Mucosa of descending colon (tissue), 3 donors: ENCODE results near the gene CMTM2. TPM values are rescaled to one million over a fixed set of nuclear protein-coding genes. Genes with fewer than 3 reads are reported as not detected.

ENCODE experiments used
- ATAC-seq: fragments of 200-7000 bp; cut with Tn5 transposase; one replicate; pipeline ENCODE4 v1.9.1; 2020; ENCODE audit warnings: mild to moderate bottlenecking, moderate library complexity
- DNase-seq, 3 donors: peaks; one replicate each; pipeline ENCODE4 v3.0.0-alpha.2; 2020
- H3K36me3 ChIP-seq: fragments of 200-600 bp; one replicate; pipeline ENCODE4 v1.8.0; 2021; ENCODE audit warnings: low read depth, mild to moderate bottlenecking
- H3K4me1 ChIP-seq: fragments of 200-600 bp; one replicate; pipeline ENCODE4 v1.8.0; 2021; ENCODE audit warnings: low read depth, mild to moderate bottlenecking
- H3K4me3 ChIP-seq: fragments of 200-600 bp; one replicate; pipeline ENCODE4 v1.8.0; 2021; ENCODE audit warnings: mild to moderate bottlenecking
- H3K9me3 ChIP-seq: fragments of 200-600 bp; one replicate; pipeline ENCODE4 v1.8.0; 2021; ENCODE audit warnings: mild to moderate bottlenecking
- intact Hi-C, 2 donors: fragments of 100-400 bp; cut with DNase I in 1 of 2; cut with micrococcal nuclease in 1 of 2; formaldehyde crosslinking; loops; one replicate each; pipeline versions ENCODE4 v1.11.0 to v1.11.1; 2022; cut with DNase I, micrococcal nuclease
- total RNA-seq, 3 donors: library from RNA; stranded (reverse); fragmentation: NEBNext Ultra II Directional in 2 of 3; extraction: Animal tissue kit (Norgen Biotek cat#: 25700) in 2 of 3; gene quantifications; one replicate each; pipeline versions ENCODE4 v1.2.1 to v1.2.4, GENCODE V29; 2021 to 2023
- TF ChIP-seq, protein P1 (sequence below): fragments of 200-600 bp; IDR thresholded peaks from one replicate; pipeline ENCODE4 v1.8.0; 2022; ENCODE audit warnings: antibody characterized with exemption, mild to moderate bottlenecking
- donor health status: DM: no; HTN: no; CAD: no; lungs with moderate emphysema.
- donor health status: DM: no; HTN: no; CAD: no.
- donor health status: DM: no; HTN: yes; CAD: no.

CMTM2 gene
- total RNA-seq, 3 donors from 2014 or later = 0.46 TPM; not detected in 2

GRCh38 chr16:66538910-66539309 is 40.4 kb upstream of the CMTM2 start:
- no peaks in the 10 kb centered on the region for H3K9me3 ChIP-seq
- no peaks in the 10 kb centered on the region for H3K36me3 ChIP-seq
- peak; percentile 50 for ATAC-seq
- H3K4me1 ChIP-seq = no peaks in the 10 kb centered on the region
- H3K4me3 ChIP-seq = no peak overlapping the region
- TF ChIP-seq, protein P1, sequence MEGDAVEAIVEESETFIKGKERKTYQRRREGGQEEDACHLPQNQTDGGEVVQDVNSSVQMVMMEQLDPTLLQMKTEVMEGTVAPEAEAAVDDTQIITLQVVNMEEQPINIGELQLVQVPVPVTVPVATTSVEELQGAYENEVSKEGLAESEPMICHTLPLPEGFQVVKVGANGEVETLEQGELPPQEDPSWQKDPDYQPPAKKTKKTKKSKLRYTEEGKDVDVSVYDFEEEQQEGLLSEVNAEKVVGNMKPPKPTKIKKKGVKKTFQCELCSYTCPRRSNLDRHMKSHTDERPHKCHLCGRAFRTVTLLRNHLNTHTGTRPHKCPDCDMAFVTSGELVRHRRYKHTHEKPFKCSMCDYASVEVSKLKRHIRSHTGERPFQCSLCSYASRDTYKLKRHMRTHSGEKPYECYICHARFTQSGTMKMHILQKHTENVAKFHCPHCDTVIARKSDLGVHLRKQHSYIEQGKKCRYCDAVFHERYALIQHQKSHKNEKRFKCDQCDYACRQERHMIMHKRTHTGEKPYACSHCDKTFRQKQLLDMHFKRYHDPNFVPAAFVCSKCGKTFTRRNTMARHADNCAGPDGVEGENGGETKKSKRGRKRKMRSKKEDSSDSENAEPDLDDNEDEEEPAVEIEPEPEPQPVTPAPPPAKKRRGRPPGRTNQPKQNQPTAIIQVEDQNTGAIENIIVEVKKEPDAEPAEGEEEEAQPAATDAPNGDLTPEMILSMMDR = no peak
- intact Hi-C loops = no loop called here
- no peak for DNase-seq

- no peak for DNase-seq
- Histone ChIP-seq H3K36me3 (no peaks in the 10 kb centered on the region), H3K4me3 (no peak overlapping the region), H3K4me1 (no peaks in the 10 kb centered on the region), H3K9me3 (no peaks in the 10 kb centered on the region)
- TF ChIP-seq, protein P1 = no peak
- ATAC-seq = peak; percentile 49
- intact Hi-C loops = no loop called here
Measured at GRCh38 chr16:66539623-66540469, 39.4 kb upstream of the CMTM2 start.

DNA sequence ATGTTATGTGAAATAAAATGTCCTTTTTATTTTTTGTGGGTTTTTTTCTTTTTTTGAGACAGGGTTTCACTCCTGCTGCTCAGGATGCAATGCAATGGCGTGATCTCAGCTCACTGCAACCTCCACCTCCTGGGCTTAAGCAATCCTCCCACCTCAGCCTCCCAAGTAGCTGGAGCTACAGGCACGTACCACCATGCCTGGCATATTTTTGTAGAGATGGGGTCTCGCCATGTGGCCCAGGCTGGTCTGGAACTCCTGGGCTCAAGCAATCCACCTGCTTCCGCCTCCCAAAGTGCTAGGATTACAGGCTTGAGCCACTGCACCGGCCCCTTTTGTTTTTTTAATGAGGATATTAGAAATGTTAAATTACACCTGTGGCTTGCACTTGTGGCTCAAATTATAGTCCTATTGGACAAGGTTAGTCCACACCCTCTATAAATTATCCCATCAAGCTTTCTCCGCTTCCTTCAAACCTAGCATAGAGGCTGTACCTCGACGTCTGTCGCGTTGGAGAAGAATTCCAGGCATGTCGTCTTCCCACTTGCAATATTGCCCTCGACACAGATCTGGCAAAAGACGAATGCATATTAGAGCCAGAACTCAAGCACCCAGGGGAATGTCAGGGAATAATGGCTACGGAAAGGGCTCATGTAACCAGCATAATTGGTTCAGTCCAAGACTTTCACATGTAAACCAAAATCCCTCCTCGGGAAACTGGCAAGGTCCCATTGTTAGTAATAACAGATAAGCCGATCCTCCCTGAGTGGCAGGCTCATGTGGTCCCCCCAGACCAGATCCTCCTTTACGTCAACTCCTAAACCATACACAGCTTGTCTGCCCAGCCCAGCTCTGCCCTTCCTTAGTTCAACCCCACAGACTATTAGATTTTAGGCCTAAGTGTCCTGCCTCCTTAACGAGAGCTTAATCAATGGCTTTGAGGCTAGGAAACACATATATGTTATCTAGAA is 37.6 kb upstream of the CMTM2 start:
- TF ChIP-seq, protein P1 = no peak
- no peak for ATAC-seq
- H3K9me3 ChIP-seq = no peaks in the 10 kb centered on the region
- no peaks in the 10 kb centered on the region for H3K4me1 ChIP-seq
- H3K36me3 ChIP-seq = no peaks in the 10 kb centered on the region
- DNase-seq = no peak
- no peak overlapping the region for H3K4me3 ChIP-seq
- intact Hi-C loops = no loop called here

GRCh38 chr16:66542396-66542795 is 36.9 kb upstream of the CMTM2 start:
- Histone ChIP-seq H3K4me1 (no peaks in the 10 kb centered on the region), H3K36me3 (no peaks in the 10 kb centered on the region), H3K9me3 (no peaks in the 10 kb centered on the region), H3K4me3 (no peak overlapping the region)
- intact Hi-C loops = no loop called here
- TF ChIP-seq, protein P1 = no peak
- no peak for ATAC-seq
- no peak for DNase-seq

DNA sequence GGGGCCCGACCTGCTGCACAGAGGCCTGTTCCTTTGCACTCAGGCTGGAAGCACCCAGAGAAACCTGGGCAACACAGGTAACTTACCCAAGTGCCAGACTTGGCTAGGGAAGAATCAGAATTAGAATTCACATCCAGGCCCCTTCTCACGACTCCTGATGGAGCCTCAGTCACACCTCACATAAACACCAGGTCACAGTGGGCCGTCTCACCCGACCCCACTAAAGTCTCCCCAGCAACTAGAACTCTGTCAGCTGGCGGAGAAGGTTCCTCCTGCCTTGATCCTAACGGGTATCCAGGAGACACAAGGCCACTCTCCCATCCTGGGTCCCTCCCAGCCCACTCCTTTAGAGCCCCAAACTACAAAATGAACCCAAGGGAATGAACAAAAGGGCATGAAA is 35.7 kb upstream of the CMTM2 start:
- peaks cover 1% of the 10 kb centered on the region for H3K4me1 ChIP-seq
- no peak overlapping the region for H3K4me3 ChIP-seq
- intact Hi-C loops = no loop called here
- DNase-seq (no peak), ATAC-seq (no peak)
- no peaks in the 10 kb centered on the region for H3K9me3 ChIP-seq
- TF ChIP-seq, protein P1 = no peak
- no peaks in the 10 kb centered on the region for H3K36me3 ChIP-seq
